HepG2 (cell line): ENCODE results near the gene RPS6KA5.

ENCODE experiments used
- KDM4B ChIP-seq: sonication (generic); formaldehyde crosslinking; IDR thresholded peaks from 2 replicates; pipeline ENCODE4 v1.4.0; 2020; ENCODE audit warnings: missing genetic modification reagents
- MAFK ChIP-seq, 2 experiments: IDR thresholded peaks in 1 of 2; conservative IDR thresholded peaks in 1 of 2; 2 replicates each; pipeline ENCODE4 v1.6.1; 2011; ENCODE audit warnings: improper control_type of control experiment in 2 of 2, low read length in 2 of 2
- MED1 ChIP-seq: sonication (generic); formaldehyde crosslinking; IDR thresholded peaks from 2 replicates; pipeline ENCODE4 v1.4.0; 2020; ENCODE audit warnings: missing genetic modification reagents
- NR0B2 ChIP-seq: sonication (generic); formaldehyde crosslinking; IDR thresholded peaks from 2 replicates; pipeline ENCODE4 v1.4.0; 2020; ENCODE audit warnings: mild to moderate bottlenecking, missing genetic modification reagents
- POLR2A ChIP-seq, 2 experiments: IDR thresholded peaks; 2 replicates each; pipeline ENCODE4 v1.6.1; 2011; ENCODE audit warnings: low read depth in 2 of 2, low read length in 2 of 2, mild to moderate bottlenecking in 1 of 2, moderate library complexity in 1 of 2; ENCODE audit not compliant: insufficient read depth in 1 of 2
- ZNF543 ChIP-seq: sonication (generic); formaldehyde crosslinking; IDR thresholded peaks from 2 replicates; pipeline ENCODE4 v1.4.0; 2020; ENCODE audit warnings: mild to moderate bottlenecking, missing genetic modification reagents
- ZNF670 ChIP-seq: sonication (generic); formaldehyde crosslinking; IDR thresholded peaks from 2 replicates; pipeline ENCODE4 v1.8.0; 2022; ENCODE audit warnings: mild to moderate bottlenecking, missing genetic modification reagents, borderline replicate concordance
- TF ChIP-seq, protein P1 (sequence below): sonication (generic); formaldehyde crosslinking; IDR thresholded peaks from 2 replicates; pipeline ENCODE4 v1.5.1; 2020; ENCODE audit warnings: missing genetic modification reagents, mild to moderate bottlenecking, borderline replicate concordance

GRCh38 chr14:90911121-90911520, 149.3 kb downstream of the RPS6KA5 start:
- TF ChIP-seq ZNF670 (CRISPR knock-in tag) (no peak), NR0B2 (CRISPR knock-in tag) (no peak), MAFK (conservative IDR thresholded peaks at IDR 0.05 in 1 of 2, IDR thresholded peaks at IDR 0.05 in 1 of 2; ENCODE audit: low read length in 2 of 2) (no peak), KDM4B (CRISPR knock-in tag) (no peak), MED1 (CRISPR knock-in tag) (no peak), POLR2A (IDR thresholded peaks at IDR 0.05; ENCODE audit: insufficient read depth in 1 of 2, low read depth in 2 of 2, low read length in 2 of 2) (no peak), ZNF543 (no peak)
- TF ChIP-seq, protein P1, sequence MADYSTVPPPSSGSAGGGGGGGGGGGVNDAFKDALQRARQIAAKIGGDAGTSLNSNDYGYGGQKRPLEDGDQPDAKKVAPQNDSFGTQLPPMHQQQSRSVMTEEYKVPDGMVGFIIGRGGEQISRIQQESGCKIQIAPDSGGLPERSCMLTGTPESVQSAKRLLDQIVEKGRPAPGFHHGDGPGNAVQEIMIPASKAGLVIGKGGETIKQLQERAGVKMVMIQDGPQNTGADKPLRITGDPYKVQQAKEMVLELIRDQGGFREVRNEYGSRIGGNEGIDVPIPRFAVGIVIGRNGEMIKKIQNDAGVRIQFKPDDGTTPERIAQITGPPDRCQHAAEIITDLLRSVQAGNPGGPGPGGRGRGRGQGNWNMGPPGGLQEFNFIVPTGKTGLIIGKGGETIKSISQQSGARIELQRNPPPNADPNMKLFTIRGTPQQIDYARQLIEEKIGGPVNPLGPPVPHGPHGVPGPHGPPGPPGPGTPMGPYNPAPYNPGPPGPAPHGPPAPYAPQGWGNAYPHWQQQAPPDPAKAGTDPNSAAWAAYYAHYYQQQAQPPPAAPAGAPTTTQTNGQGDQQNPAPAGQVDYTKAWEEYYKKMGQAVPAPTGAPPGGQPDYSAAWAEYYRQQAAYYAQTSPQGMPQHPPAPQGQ (CRISPR knock-in tag): no peak
